H1 (cell line): ENCODE results near the gene HDHD5. TPM values are rescaled to one million over a fixed set of nuclear protein-coding genes. Genes with fewer than 3 reads are reported as not detected.

Experiments
- CTCF ChIA-PET: fragments of 300-600 bp; sonication (Branson Sonifier 250); formaldehyde crosslinking; loops from one replicate; lab custom pipeline; 2021; ENCODE audit not compliant: partially characterized antibody; lab: Charles Lee
- POLR2A ChIA-PET: fragments of 300-600 bp; sonication (Branson Sonifier 250); formaldehyde crosslinking; loops from one replicate; lab custom pipeline; 2021; ENCODE audit warnings: inconsistent platforms; ENCODE audit not compliant: partially characterized antibody; lab: Charles Lee
- DNase-seq, 2 experiments: peaks; one replicate each; pipeline versions ENCODE4 v3.0.0 to v3.0.0-alpha.2; 2010 to 2022; ENCODE audit warnings: low spot score in 2 of 2, low read depth in 1 of 2, mixed read lengths in 1 of 2
- FAIRE-seq: peaks from 2 replicates; lab custom pipeline; 2011; peaks lifted over from hg19 to GRCh38; lab: Jason Lieb, UNC
- H2AFZ ChIP-seq: 2 replicates; pipeline ENCODE4 v1.8.1; 2012; ENCODE audit warnings: low read length, inconsistent platforms
- H2AK5ac ChIP-seq: 2 replicates; pipeline ENCODE4 v1.6.1; 2013; ENCODE audit warnings: low read depth, low read length
- H2BK120ac ChIP-seq: replicated peaks from 2 replicates; pipeline ENCODE3; 2013; ENCODE audit warnings: low read depth, low read length, inconsistent platforms
- H2BK12ac ChIP-seq: 2 replicates; pipeline ENCODE4 v1.6.1; 2013; ENCODE audit warnings: low read depth, low read length
- H2BK15ac ChIP-seq: 2 replicates; pipeline ENCODE4 v1.6.1; 2013; ENCODE audit warnings: low read length
- H2BK20ac ChIP-seq: 2 replicates; pipeline ENCODE4 v1.6.1; 2013; ENCODE audit warnings: low read length
- H2BK5ac ChIP-seq: 2 replicates; pipeline ENCODE4 v1.6.1; 2013; ENCODE audit warnings: low read depth, low read length
- H3K14ac ChIP-seq: 2 replicates; pipeline ENCODE4 v1.6.1; 2013; ENCODE audit warnings: inconsistent platforms; ENCODE audit not compliant: insufficient read length
- H3K18ac ChIP-seq: 2 replicates; pipeline ENCODE4 v1.6.1; 2013; ENCODE audit warnings: low read length; ENCODE audit errors: extremely low read depth
- H3K23ac ChIP-seq: 2 replicates; pipeline ENCODE4 v1.6.1; 2013; ENCODE audit warnings: inconsistent platforms; ENCODE audit not compliant: insufficient read length
- H3K23me2 ChIP-seq: 2 replicates; pipeline ENCODE4 v1.6.1; 2013; ENCODE audit warnings: low read depth, low read length
- H3K27ac ChIP-seq: 2 replicates; pipeline ENCODE4 v1.6.1; 2011; ENCODE audit warnings: low read depth, low read length, inconsistent platforms
- H3K27me3 ChIP-seq, 4 experiments: replicated peaks in 1 of 4; 1 replicate in 1 of 4; 2 replicates in 3 of 4; pipeline versions ENCODE4 v1.6.1 to v1.8.1; 2011 to 2013; ENCODE audit warnings: low read length in 3 of 4, mild to moderate bottlenecking in 3 of 4, inconsistent platforms in 2 of 4, mixed read lengths in 2 of 4, moderate library complexity in 1 of 4; ENCODE audit not compliant: control insufficient read depth in 3 of 4, insufficient read depth in 3 of 4; ENCODE audit errors: extremely low read depth in 1 of 4
- H3K36me3 ChIP-seq, 4 experiments: 2 replicates each; pipeline versions ENCODE4 v1.6.1 to v1.8.1; 2011 to 2013; ENCODE audit warnings: mild to moderate bottlenecking in 4 of 4, low read length in 3 of 4, moderate library complexity in 2 of 4, control low read depth in 1 of 4, inconsistent platforms in 1 of 4; ENCODE audit not compliant: insufficient read depth in 4 of 4, control insufficient read depth in 2 of 4
- H3K4ac ChIP-seq: replicated peaks from 2 replicates; pipeline ENCODE3; 2013; ENCODE audit warnings: low read length, low read depth, mixed read lengths, inconsistent platforms; ENCODE audit not compliant: insufficient read length
- H3K4me1 ChIP-seq, 4 experiments: replicated peaks in 1 of 4; 1 replicate in 1 of 4; 2 replicates in 3 of 4; pipeline versions ENCODE4 v1.6.1 to v1.8.1; 2011 to 2013; ENCODE audit warnings: low read length in 3 of 4, inconsistent platforms in 2 of 4, mixed read lengths in 1 of 4; ENCODE audit not compliant: insufficient read depth in 4 of 4, control insufficient read depth in 3 of 4
- H3K4me2 ChIP-seq, 2 experiments: 2 replicates each; pipeline versions ENCODE4 v1.6.1 to v1.8.1; 2011 to 2013; ENCODE audit warnings: low read depth in 2 of 2, low read length in 2 of 2, control low read depth in 1 of 2, inconsistent platforms in 1 of 2, mild to moderate bottlenecking in 1 of 2; ENCODE audit not compliant: insufficient read depth in 1 of 2
- H3K4me3 ChIP-seq, 4 experiments: fragments of 200-600, 300-600 bp in 1 of 4; sonication (generic), shearing (Covaris generic), sonication (Bioruptor Twin) in 1 of 4; 2 replicates each; pipeline versions ENCODE4 v1.5.1 to v1.8.1; 2011 to 2016; ENCODE audit warnings: low read length in 4 of 4, low read depth in 3 of 4, control low read depth in 2 of 4, inconsistent platforms in 2 of 4, mild to moderate bottlenecking in 2 of 4, mixed read lengths in 1 of 4, moderate library complexity in 1 of 4; ENCODE audit not compliant: insufficient read depth in 2 of 4; ENCODE audit errors: extremely low read depth in 1 of 4
- H3K56ac ChIP-seq: replicated peaks from 2 replicates; pipeline ENCODE3; 2013; ENCODE audit warnings: low read depth, mild to moderate bottlenecking, mixed read lengths, low read length, inconsistent platforms; ENCODE audit not compliant: insufficient read length
- H3K79me1 ChIP-seq: 2 replicates; pipeline ENCODE4 v1.6.1; 2013; ENCODE audit warnings: low read depth, low read length, control low read depth
- H3K79me2 ChIP-seq, 2 experiments: 2 replicates each; pipeline versions ENCODE4 v1.6.1 to v1.8.1; 2012 to 2013; ENCODE audit warnings: low read length in 2 of 2, mild to moderate bottlenecking in 2 of 2, inconsistent platforms in 1 of 2; ENCODE audit not compliant: insufficient read depth in 2 of 2, control insufficient read depth in 1 of 2
- H3K9ac ChIP-seq, 4 experiments: replicated peaks in 1 of 4; 1 replicate in 1 of 4; 2 replicates in 3 of 4; pipeline versions ENCODE4 v1.6.1 to v1.8.1; 2011 to 2013; ENCODE audit warnings: low read depth in 3 of 4, low read length in 3 of 4, control low read depth in 2 of 4, mild to moderate bottlenecking in 2 of 4, moderate library complexity in 2 of 4, inconsistent platforms in 1 of 4; ENCODE audit errors: extremely low read depth in 1 of 4
- H3K9me3 ChIP-seq, 2 experiments: 2 replicates each; pipeline versions ENCODE4 v1.6.1 to v1.8.1; 2012 to 2013; ENCODE audit warnings: mild to moderate bottlenecking in 2 of 2, moderate library complexity in 2 of 2, control low read depth in 1 of 2, inconsistent platforms in 1 of 2, low read depth in 1 of 2, low read length in 1 of 2, mixed read lengths in 1 of 2; ENCODE audit not compliant: insufficient read depth in 2 of 2
- H4K20me1 ChIP-seq, 2 experiments: replicated peaks in 1 of 2; 2 replicates each; pipeline versions ENCODE3 to v1.8.1; 2011 to 2013; ENCODE audit warnings: inconsistent platforms in 2 of 2, low read length in 2 of 2, mild to moderate bottlenecking in 1 of 2; ENCODE audit not compliant: insufficient read depth in 2 of 2, control insufficient read depth in 1 of 2
- H4K5ac ChIP-seq: 2 replicates; pipeline ENCODE4 v1.6.1; 2013; ENCODE audit warnings: low read length, low read depth, mixed read lengths, inconsistent platforms; ENCODE audit not compliant: insufficient read length
- H4K8ac ChIP-seq: 2 replicates; pipeline ENCODE4 v1.8.0; 2013; ENCODE audit warnings: mild to moderate bottlenecking, moderate library complexity, low read length, inconsistent platforms; ENCODE audit not compliant: insufficient read depth; ENCODE audit errors: extremely low read depth
- H4K91ac ChIP-seq: replicated peaks from 2 replicates; pipeline ENCODE3; 2013; ENCODE audit warnings: low read length, mixed read lengths, inconsistent platforms; ENCODE audit not compliant: insufficient read length
- ASH2L ChIP-seq: fragments of 200-600, 300-600 bp; sonication (generic); IDR thresholded peaks from one replicate; pipeline ENCODE4 v1.7.1; 2017; ENCODE audit warnings: low read length
- BCL11A ChIP-seq, 2 experiments: IDR thresholded peaks; one replicate each; pipeline ENCODE4 v1.6.1; 2011; ENCODE audit warnings: low read depth in 2 of 2, low read length in 2 of 2, mild to moderate bottlenecking in 2 of 2
- CBX8 ChIP-seq: fragments of 300-800, 300-1000 bp; sonication (generic); IDR thresholded peaks from 2 replicates; pipeline ENCODE4 v1.7.1; 2016; ENCODE audit warnings: low read depth, low read length, borderline replicate concordance
- EZH2 ChIP-seq: fragments of 200-600 bp; sonication (generic); IDR thresholded peaks from 2 replicates; pipeline ENCODE4 v1.7.1; 2012; ENCODE audit warnings: low read depth, mild to moderate bottlenecking, moderate library complexity, low read length, inconsistent platforms; ENCODE audit not compliant: severe bottlenecking
- MAFK ChIP-seq: IDR thresholded peaks from 2 replicates; pipeline ENCODE4 v1.6.1; 2012; ENCODE audit warnings: low read depth, mild to moderate bottlenecking, improper control_type of control experiment, low read length
- NRF1 ChIP-seq: IDR thresholded peaks from 2 replicates; pipeline ENCODE4 v1.6.1; 2011; ENCODE audit warnings: mild to moderate bottlenecking, low read depth, low read length, improper control_type of control experiment
- SP4 ChIP-seq: IDR thresholded peaks from 2 replicates; pipeline ENCODE4 v1.6.1; 2012; ENCODE audit warnings: low read length, inconsistent platforms
- SUZ12 ChIP-seq: fragments of 200-600 bp; sonication (generic); IDR thresholded peaks from 2 replicates; pipeline ENCODE4 v1.6.1; 2012; ENCODE audit warnings: mild to moderate bottlenecking, inconsistent platforms, low read length, moderate library complexity, mixed read lengths
- TAF1 ChIP-seq: IDR thresholded peaks from 2 replicates; pipeline ENCODE4 v1.6.1; 2011; ENCODE audit warnings: mild to moderate bottlenecking, low read depth, low read length
- YY1 ChIP-seq: IDR thresholded peaks from 2 replicates; pipeline ENCODE4 v1.6.1; 2011; ENCODE audit warnings: low read depth, mild to moderate bottlenecking, low read length
- WGBS, 2 experiments: shearing (Covaris generic) in 1 of 2; methylation state at CpG; one replicate each; pipeline versions ENCODE4 v1.1.6 to v1.1.7; 2013 to 2015; ENCODE audit warnings: low lambda C conversion rate in 2 of 2, mixed read lengths in 2 of 2, inconsistent platforms in 1 of 2, low coverage in 1 of 2, missing lambda C conversion rate in 1 of 2; ENCODE audit not compliant: insufficient replicate concordance in 2 of 2, insufficient coverage in 1 of 2, insufficient read length in 1 of 2; ENCODE audit errors: extremely low coverage in 1 of 2, missing lambda C conversion rate in 1 of 2; 5-methylcytosine and 5-hydroxymethylcytosine counted together
- polyA plus RNA-seq, 7 experiments: library from polyadenylated mRNA; depleted of rRNA in 3 of 7; stranded (reverse) in 5 of 7; unstranded in 2 of 7; fragments of >200 nt in 5 of 7; fragments of 200-250 nt in 2 of 7; gene quantifications; 1 replicate in 5 of 7; 2 replicates in 1 of 7; 4 replicates in 1 of 7; pipeline versions ENCODE4 v1.2.1 to v1.2.3, GENCODE V29; 2011 to 2013; ENCODE audit warnings: missing spikeins in 2 of 7, mixed read lengths in 2 of 7
- total RNA-seq: library from RNA; stranded (reverse); fragmentation: NEBNext Ultra II Directional; extraction: Animal tissue kit (Norgen Biotek cat#: 25700); gene quantifications from 2 replicates; pipeline ENCODE4 v1.2.1, GENCODE V29; 2021

HDHD5 gene
- total and polyA plus RNA-seq, 2 of the 8 experiments (the other 6 are each of a cell fraction or from before 2014, with no cell fraction given): 68.3 to 123 TPM

GRCh38 chr22:17109113-17109865, 49.8 kb downstream of the HDHD5 start:
- no peak overlapping the region for H2BK15ac ChIP-seq
- no peak overlapping the region for H2BK5ac ChIP-seq
- TF ChIP-seq EZH2 (no peak), BCL11A (IDR thresholded peaks at IDR 0.05; ENCODE audit: low read depth in 2 of 2, low read length in 2 of 2) (no peak), CBX8 (no peak), SUZ12 (no peak), ASH2L (no peak), MAFK (no peak), YY1 (no peak), SP4 (no peak), TAF1 (no peak), NRF1 (no peak)
- TF ChIP-seq, all 59 proteins: peak for 0
- H3K79me2 ChIP-seq: no peaks in the 10 kb centered on the region
- H4K91ac ChIP-seq: no peak overlapping the region
- H4K20me1 ChIP-seq: peaks cover 0 to 2% of the 10 kb centered on the region in 2 experiments
- no peak overlapping the region for H3K4me3 ChIP-seq
- H3K18ac ChIP-seq: no peak overlapping the region
- no peak overlapping the region for H2BK120ac ChIP-seq
- H3K27ac ChIP-seq: no peak overlapping the region
- H3K79me1 ChIP-seq: no peaks in the 10 kb centered on the region
- no peak overlapping the region for H2AK5ac ChIP-seq
- no peak overlapping the region for H3K14ac ChIP-seq
- no peak overlapping the region for H3K9ac ChIP-seq
- H3K4me1 ChIP-seq: no peaks in the 10 kb centered on the region
- H3K27me3 ChIP-seq: no peaks in the 10 kb centered on the region
- H3K9me3 ChIP-seq: no peaks in the 10 kb centered on the region
- H4K8ac ChIP-seq: peak overlapping the region; percentile 64; the same call in 1 of the 2 replicates
- H2AFZ ChIP-seq: no peak overlapping the region
- no peak for FAIRE-seq
- no peak overlapping the region for H4K5ac ChIP-seq
- H3K23me2 ChIP-seq: no peaks in the 10 kb centered on the region
- H3K36me3 ChIP-seq: peaks cover 0 to 11% (median 2%) of the 10 kb centered on the region in 4 experiments; a peak in 1 of 8 replicates
- no peak overlapping the region for H2BK20ac ChIP-seq
- ChIA-PET CTCF (interaction anchor here (3.0 to 3.5 kb wide), 2 partner anchors 10 to 14 kb away, joined by 16 to 17 read pairs; no protein-coding TSS in a partner anchor), POLR2A (interaction anchor here (0.6 to 1.0 kb wide), 2 partner anchors 10 to 136 kb away, joined by 3 to 5 read pairs; no protein-coding TSS in a partner anchor)
- no peak overlapping the region for H3K4me2 ChIP-seq
- no peak overlapping the region for H3K4ac ChIP-seq
- no peak overlapping the region for H2BK12ac ChIP-seq
- 94% methylated on average over 40 of the region's 42 CpGs; no CpG with 5 or more reads in 1 of the 2 experiments for WGBS, 2 experiments
- no peak overlapping the region for H3K56ac ChIP-seq
- no peak for DNase-seq
- no peak overlapping the region for H3K23ac ChIP-seq
